GM23338 (cell line): ENCODE measurements around the gene RBPJ. TPM values are rescaled to one million over a fixed set of nuclear protein-coding genes. Genes with fewer than 3 reads are reported as not detected.

Experiments
- ATAC-seq: fragments of 200-7000 bp; cut with Tn5 transposase; 3 replicates; pipeline ENCODE4 v1.9.1; 2020
- DNase-seq: peaks from one replicate; pipeline ENCODE4 v3.0.0-alpha.2; 2015; ENCODE audit warnings: low spot score
- H2AFZ ChIP-seq: fragments of 200-600 bp; sonication (generic); 2 replicates; pipeline ENCODE4 v1.8.0; 2016; ENCODE audit warnings: antibody characterized with exemption, mild to moderate bottlenecking, moderate library complexity
- H3F3A ChIP-seq: fragments of 200-600 bp; sonication (generic); replicated peaks from 2 replicates; pipeline ENCODE4 v1.8.0; 2017; ENCODE audit warnings: antibody characterized with exemption, mixed run types, low read depth
- H3K27ac ChIP-seq: fragments of 200-600 bp; sonication (generic); 2 replicates; pipeline ENCODE4 v1.6.1; 2016; ENCODE audit warnings: low read depth
- H3K27me3 ChIP-seq: fragments of 200-600 bp; sonication (generic); 2 replicates; pipeline ENCODE4 v1.8.0; 2016; ENCODE audit warnings: mild to moderate bottlenecking, mixed run types, moderate library complexity; ENCODE audit not compliant: insufficient read depth
- H3K36me3 ChIP-seq: fragments of 200-600 bp; sonication (generic); 2 replicates; pipeline ENCODE4 v1.8.0; 2016; ENCODE audit warnings: mild to moderate bottlenecking; ENCODE audit not compliant: insufficient read depth
- H3K4me1 ChIP-seq: fragments of 200-600 bp; sonication (generic); 2 replicates; pipeline ENCODE4 v1.8.0; 2016; ENCODE audit warnings: mild to moderate bottlenecking, moderate library complexity; ENCODE audit not compliant: insufficient read depth
- H3K4me2 ChIP-seq: fragments of 200-600 bp; sonication (generic); 2 replicates; pipeline ENCODE4 v1.7.1; 2017; ENCODE audit warnings: mixed run types
- H3K4me3 ChIP-seq: fragments of 200-600 bp; sonication (generic); 2 replicates; pipeline ENCODE4 v1.6.1; 2016; ENCODE audit warnings: mixed run types
- H3K79me2 ChIP-seq: fragments of 200-600 bp; sonication (generic); replicated peaks from 2 replicates; pipeline ENCODE4 v1.8.0; 2017; ENCODE audit warnings: mild to moderate bottlenecking; ENCODE audit not compliant: insufficient read depth
- H3K9me2 ChIP-seq: fragments of 200-600 bp; sonication (generic); 2 replicates; pipeline ENCODE4 v1.8.0; 2017; ENCODE audit not compliant: insufficient read depth
- H4K20me1 ChIP-seq: fragments of 200-600 bp; sonication (generic); replicated peaks from 2 replicates; pipeline ENCODE4 v1.8.0; 2017; ENCODE audit warnings: mild to moderate bottlenecking; ENCODE audit not compliant: insufficient read depth
- H3K27ac Mint-ChIP-seq: 2 replicates; pipeline ENCODE4 v1.8.0; 2020; ENCODE audit warnings: inconsistent platforms, mild to moderate bottlenecking, moderate library complexity, mixed read lengths
- H3K27me3 Mint-ChIP-seq: 3 replicates; pipeline ENCODE4 v1.8.0; 2022; ENCODE audit warnings: low read depth, mild to moderate bottlenecking, moderate library complexity, mixed read lengths, inconsistent platforms; ENCODE audit not compliant: insufficient read depth, poor library complexity
- H3K36me3 Mint-ChIP-seq: 3 replicates; pipeline ENCODE4 v1.8.0; 2021; ENCODE audit warnings: low read depth, mild to moderate bottlenecking, inconsistent platforms, moderate library complexity, mixed read lengths
- H3K4me1 Mint-ChIP-seq: 3 replicates; pipeline ENCODE4 v1.8.0; 2020; ENCODE audit warnings: mild to moderate bottlenecking, inconsistent platforms, mixed read lengths
- H3K4me3 Mint-ChIP-seq: 3 replicates; pipeline ENCODE4 v1.8.0; 2021; ENCODE audit warnings: moderate library complexity, mild to moderate bottlenecking, inconsistent platforms, mixed read lengths
- H3K9me3 Mint-ChIP-seq: 3 replicates; pipeline ENCODE4 v1.8.0; 2020; ENCODE audit warnings: moderate library complexity, mild to moderate bottlenecking, inconsistent platforms, mixed read lengths
- CREB1 ChIP-seq: fragments of 250-450 bp; sonication (Bioruptor Pico); IDR thresholded peaks from 2 replicates; pipeline ENCODE4 v1.5.0; 2020; ENCODE audit warnings: low read depth, mild to moderate bottlenecking, moderate library complexity
- EZH2 ChIP-seq: fragments of 200-600 bp; sonication (generic); IDR thresholded peaks from one replicate; pipeline ENCODE4 v1.8.0; 2017; ENCODE audit warnings: antibody characterized with exemption, mild to moderate bottlenecking, low read depth; ENCODE audit not compliant: unreplicated experiment
- EZH2phosphoT487 ChIP-seq: fragments of 200-600 bp; sonication (generic); IDR thresholded peaks from one replicate; pipeline ENCODE4 v1.8.1; 2018; ENCODE audit warnings: antibody characterized with exemption; ENCODE audit not compliant: unreplicated experiment
- JUNB ChIP-seq: IDR thresholded peaks from one replicate; pipeline ENCODE4 v1.6.1; 2016; ENCODE audit warnings: antibody characterized with exemption; ENCODE audit not compliant: unreplicated experiment
- NANOG ChIP-seq: IDR thresholded peaks from 2 replicates; pipeline ENCODE4 v1.6.1; 2016; ENCODE audit warnings: antibody characterized with exemption, borderline replicate concordance
- POLR2AphosphoS5 ChIP-seq: IDR thresholded peaks from 2 replicates; pipeline ENCODE4 v1.6.1; 2016; ENCODE audit warnings: antibody characterized with exemption, low read depth
- STAT1 ChIP-seq: IDR thresholded peaks from one replicate; pipeline ENCODE4 v1.6.1; 2016; ENCODE audit warnings: antibody characterized with exemption; ENCODE audit not compliant: unreplicated experiment
- ZNF114 ChIP-seq: fragments of 250-450 bp; sonication (Bioruptor Pico); IDR thresholded peaks from 2 replicates; pipeline ENCODE4 v1.5.0; 2020; ENCODE audit warnings: mild to moderate bottlenecking, moderate library complexity
- ZNF331 ChIP-seq: fragments of 250-450 bp; sonication (Bioruptor Pico); IDR thresholded peaks from 2 replicates; pipeline ENCODE4 v1.5.0; 2020; ENCODE audit warnings: low read depth, mild to moderate bottlenecking, moderate library complexity
- polyA plus RNA-seq: library from polyadenylated mRNA; unstranded; fragments of >200 nt; fragmentation: Nextera tagmentation; extraction: Ambion mirVana; gene quantifications from 2 replicates; pipeline ENCODE4 v1.2.1, GENCODE V29; 2016
- total RNA-seq: library from RNA; depleted of rRNA; stranded (reverse); fragments of >200 nt; shearing (Covaris generic); gene quantifications from 2 replicates; pipeline ENCODE4 v1.2.3, GENCODE V29; 2014
- TF ChIP-seq, protein P1 (sequence below), 2 experiments: fragments of 200-600 bp in 1 of 2; sonication (generic) in 1 of 2; conservative IDR thresholded peaks; 2 replicates each; pipeline versions ENCODE4 v1.5.1 to v1.6.1; 2016 to 2017; ENCODE audit warnings: antibody characterized with exemption in 2 of 2, low read depth in 2 of 2, mild to moderate bottlenecking in 2 of 2, moderate library complexity in 1 of 2
- TF ChIP-seq, protein P2 (sequence below): IDR thresholded peaks from 2 replicates; pipeline ENCODE4 v1.6.1; 2016; ENCODE audit warnings: antibody characterized with exemption
- TF ChIP-seq, protein P3 (sequence below): IDR thresholded peaks from one replicate; pipeline ENCODE4 v1.6.1; 2018; ENCODE audit warnings: antibody characterized with exemption; ENCODE audit not compliant: unreplicated experiment
- TF ChIP-seq, protein P4 (sequence below): fragments of 250-450 bp; sonication (Bioruptor Pico); IDR thresholded peaks from 2 replicates; pipeline ENCODE4 v1.5.0; 2020; ENCODE audit warnings: mild to moderate bottlenecking, moderate library complexity

The RBPJ gene
- total and polyA plus RNA-seq, 2 experiments from 2014 or later = 212 to 457 TPM

DNA sequence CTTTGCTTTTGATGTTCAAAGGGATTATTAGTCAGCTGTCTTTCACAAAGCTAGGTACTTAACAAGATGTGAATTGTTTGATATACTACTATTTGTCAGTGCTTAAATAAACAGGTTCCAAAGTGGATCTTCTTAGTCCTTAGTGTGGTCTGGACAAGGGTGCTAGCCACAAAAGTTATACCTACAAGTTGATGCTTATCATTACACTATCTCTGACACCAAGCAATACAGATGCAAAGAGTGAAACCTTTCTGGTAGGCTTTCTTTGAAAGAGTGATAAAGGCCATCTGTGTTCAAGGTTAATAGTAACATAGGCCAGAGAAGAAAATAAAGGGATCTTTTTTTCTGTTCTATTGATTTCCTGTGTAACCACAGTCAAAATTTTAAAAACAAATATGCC is 12.2 kb upstream of the RBPJ start:
- no peak overlapping the region for H3K4me3 ChIP-seq
- peaks cover 4% of the 10 kb centered on the region; the same call in 2 of the 3 replicates for H3K4me1 Mint-ChIP-seq

More for the DNA sequence above, 12.2 kb upstream of the RBPJ start:
- Histone ChIP-seq H3K79me2 (no peaks in the 10 kb centered on the region), H3K27ac (no peak overlapping the region), H2AFZ (no peak overlapping the region), H3F3A (0 out of 2 replicates have a peak, but pooled peaks cover 2% of the 10 kb centered on the region), H4K20me1 (no peaks in the 10 kb centered on the region), H3K4me1 (peaks cover 5% of the 10 kb centered on the region; the same call in 1 of the 2 replicates), H3K27me3 (no peaks in the 10 kb centered on the region), H3K9me2 (no peaks in the 10 kb centered on the region), H3K4me2 (no peak overlapping the region), H3K36me3 (no peaks in the 10 kb centered on the region)
- Mint-ChIP-seq H3K36me3 (no peaks in the 10 kb centered on the region), H3K9me3 (no peaks in the 10 kb centered on the region), H3K4me3 (no peak overlapping the region), H3K27ac (no peak overlapping the region), H3K27me3 (peaks cover 3% of the 10 kb centered on the region)
- DNase-seq (no peak), ATAC-seq (no peak)
- TF ChIP-seq, protein P1, sequence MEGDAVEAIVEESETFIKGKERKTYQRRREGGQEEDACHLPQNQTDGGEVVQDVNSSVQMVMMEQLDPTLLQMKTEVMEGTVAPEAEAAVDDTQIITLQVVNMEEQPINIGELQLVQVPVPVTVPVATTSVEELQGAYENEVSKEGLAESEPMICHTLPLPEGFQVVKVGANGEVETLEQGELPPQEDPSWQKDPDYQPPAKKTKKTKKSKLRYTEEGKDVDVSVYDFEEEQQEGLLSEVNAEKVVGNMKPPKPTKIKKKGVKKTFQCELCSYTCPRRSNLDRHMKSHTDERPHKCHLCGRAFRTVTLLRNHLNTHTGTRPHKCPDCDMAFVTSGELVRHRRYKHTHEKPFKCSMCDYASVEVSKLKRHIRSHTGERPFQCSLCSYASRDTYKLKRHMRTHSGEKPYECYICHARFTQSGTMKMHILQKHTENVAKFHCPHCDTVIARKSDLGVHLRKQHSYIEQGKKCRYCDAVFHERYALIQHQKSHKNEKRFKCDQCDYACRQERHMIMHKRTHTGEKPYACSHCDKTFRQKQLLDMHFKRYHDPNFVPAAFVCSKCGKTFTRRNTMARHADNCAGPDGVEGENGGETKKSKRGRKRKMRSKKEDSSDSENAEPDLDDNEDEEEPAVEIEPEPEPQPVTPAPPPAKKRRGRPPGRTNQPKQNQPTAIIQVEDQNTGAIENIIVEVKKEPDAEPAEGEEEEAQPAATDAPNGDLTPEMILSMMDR (conservative IDR thresholded peaks at IDR 0.05; ENCODE audit: low read depth in 2 of 2) = no peak
- TF ChIP-seq EZH2 (no peak), POLR2AphosphoS5 (no peak), EZH2phosphoT487 (no peak), ZNF114 (CRISPR knock-in tag) (no peak), JUNB (no peak), NANOG (no peak), ZNF331 (CRISPR knock-in tag) (no peak), CREB1 (no peak), STAT1 (no peak)
- TF ChIP-seq, protein P2, sequence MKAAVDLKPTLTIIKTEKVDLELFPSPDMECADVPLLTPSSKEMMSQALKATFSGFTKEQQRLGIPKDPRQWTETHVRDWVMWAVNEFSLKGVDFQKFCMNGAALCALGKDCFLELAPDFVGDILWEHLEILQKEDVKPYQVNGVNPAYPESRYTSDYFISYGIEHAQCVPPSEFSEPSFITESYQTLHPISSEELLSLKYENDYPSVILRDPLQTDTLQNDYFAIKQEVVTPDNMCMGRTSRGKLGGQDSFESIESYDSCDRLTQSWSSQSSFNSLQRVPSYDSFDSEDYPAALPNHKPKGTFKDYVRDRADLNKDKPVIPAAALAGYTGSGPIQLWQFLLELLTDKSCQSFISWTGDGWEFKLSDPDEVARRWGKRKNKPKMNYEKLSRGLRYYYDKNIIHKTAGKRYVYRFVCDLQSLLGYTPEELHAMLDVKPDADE = no peak
- TF ChIP-seq, protein P3, sequence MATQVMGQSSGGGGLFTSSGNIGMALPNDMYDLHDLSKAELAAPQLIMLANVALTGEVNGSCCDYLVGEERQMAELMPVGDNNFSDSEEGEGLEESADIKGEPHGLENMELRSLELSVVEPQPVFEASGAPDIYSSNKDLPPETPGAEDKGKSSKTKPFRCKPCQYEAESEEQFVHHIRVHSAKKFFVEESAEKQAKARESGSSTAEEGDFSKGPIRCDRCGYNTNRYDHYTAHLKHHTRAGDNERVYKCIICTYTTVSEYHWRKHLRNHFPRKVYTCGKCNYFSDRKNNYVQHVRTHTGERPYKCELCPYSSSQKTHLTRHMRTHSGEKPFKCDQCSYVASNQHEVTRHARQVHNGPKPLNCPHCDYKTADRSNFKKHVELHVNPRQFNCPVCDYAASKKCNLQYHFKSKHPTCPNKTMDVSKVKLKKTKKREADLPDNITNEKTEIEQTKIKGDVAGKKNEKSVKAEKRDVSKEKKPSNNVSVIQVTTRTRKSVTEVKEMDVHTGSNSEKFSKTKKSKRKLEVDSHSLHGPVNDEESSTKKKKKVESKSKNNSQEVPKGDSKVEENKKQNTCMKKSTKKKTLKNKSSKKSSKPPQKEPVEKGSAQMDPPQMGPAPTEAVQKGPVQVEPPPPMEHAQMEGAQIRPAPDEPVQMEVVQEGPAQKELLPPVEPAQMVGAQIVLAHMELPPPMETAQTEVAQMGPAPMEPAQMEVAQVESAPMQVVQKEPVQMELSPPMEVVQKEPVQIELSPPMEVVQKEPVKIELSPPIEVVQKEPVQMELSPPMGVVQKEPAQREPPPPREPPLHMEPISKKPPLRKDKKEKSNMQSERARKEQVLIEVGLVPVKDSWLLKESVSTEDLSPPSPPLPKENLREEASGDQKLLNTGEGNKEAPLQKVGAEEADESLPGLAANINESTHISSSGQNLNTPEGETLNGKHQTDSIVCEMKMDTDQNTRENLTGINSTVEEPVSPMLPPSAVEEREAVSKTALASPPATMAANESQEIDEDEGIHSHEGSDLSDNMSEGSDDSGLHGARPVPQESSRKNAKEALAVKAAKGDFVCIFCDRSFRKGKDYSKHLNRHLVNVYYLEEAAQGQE = no peak
- TF ChIP-seq, protein P4, sequence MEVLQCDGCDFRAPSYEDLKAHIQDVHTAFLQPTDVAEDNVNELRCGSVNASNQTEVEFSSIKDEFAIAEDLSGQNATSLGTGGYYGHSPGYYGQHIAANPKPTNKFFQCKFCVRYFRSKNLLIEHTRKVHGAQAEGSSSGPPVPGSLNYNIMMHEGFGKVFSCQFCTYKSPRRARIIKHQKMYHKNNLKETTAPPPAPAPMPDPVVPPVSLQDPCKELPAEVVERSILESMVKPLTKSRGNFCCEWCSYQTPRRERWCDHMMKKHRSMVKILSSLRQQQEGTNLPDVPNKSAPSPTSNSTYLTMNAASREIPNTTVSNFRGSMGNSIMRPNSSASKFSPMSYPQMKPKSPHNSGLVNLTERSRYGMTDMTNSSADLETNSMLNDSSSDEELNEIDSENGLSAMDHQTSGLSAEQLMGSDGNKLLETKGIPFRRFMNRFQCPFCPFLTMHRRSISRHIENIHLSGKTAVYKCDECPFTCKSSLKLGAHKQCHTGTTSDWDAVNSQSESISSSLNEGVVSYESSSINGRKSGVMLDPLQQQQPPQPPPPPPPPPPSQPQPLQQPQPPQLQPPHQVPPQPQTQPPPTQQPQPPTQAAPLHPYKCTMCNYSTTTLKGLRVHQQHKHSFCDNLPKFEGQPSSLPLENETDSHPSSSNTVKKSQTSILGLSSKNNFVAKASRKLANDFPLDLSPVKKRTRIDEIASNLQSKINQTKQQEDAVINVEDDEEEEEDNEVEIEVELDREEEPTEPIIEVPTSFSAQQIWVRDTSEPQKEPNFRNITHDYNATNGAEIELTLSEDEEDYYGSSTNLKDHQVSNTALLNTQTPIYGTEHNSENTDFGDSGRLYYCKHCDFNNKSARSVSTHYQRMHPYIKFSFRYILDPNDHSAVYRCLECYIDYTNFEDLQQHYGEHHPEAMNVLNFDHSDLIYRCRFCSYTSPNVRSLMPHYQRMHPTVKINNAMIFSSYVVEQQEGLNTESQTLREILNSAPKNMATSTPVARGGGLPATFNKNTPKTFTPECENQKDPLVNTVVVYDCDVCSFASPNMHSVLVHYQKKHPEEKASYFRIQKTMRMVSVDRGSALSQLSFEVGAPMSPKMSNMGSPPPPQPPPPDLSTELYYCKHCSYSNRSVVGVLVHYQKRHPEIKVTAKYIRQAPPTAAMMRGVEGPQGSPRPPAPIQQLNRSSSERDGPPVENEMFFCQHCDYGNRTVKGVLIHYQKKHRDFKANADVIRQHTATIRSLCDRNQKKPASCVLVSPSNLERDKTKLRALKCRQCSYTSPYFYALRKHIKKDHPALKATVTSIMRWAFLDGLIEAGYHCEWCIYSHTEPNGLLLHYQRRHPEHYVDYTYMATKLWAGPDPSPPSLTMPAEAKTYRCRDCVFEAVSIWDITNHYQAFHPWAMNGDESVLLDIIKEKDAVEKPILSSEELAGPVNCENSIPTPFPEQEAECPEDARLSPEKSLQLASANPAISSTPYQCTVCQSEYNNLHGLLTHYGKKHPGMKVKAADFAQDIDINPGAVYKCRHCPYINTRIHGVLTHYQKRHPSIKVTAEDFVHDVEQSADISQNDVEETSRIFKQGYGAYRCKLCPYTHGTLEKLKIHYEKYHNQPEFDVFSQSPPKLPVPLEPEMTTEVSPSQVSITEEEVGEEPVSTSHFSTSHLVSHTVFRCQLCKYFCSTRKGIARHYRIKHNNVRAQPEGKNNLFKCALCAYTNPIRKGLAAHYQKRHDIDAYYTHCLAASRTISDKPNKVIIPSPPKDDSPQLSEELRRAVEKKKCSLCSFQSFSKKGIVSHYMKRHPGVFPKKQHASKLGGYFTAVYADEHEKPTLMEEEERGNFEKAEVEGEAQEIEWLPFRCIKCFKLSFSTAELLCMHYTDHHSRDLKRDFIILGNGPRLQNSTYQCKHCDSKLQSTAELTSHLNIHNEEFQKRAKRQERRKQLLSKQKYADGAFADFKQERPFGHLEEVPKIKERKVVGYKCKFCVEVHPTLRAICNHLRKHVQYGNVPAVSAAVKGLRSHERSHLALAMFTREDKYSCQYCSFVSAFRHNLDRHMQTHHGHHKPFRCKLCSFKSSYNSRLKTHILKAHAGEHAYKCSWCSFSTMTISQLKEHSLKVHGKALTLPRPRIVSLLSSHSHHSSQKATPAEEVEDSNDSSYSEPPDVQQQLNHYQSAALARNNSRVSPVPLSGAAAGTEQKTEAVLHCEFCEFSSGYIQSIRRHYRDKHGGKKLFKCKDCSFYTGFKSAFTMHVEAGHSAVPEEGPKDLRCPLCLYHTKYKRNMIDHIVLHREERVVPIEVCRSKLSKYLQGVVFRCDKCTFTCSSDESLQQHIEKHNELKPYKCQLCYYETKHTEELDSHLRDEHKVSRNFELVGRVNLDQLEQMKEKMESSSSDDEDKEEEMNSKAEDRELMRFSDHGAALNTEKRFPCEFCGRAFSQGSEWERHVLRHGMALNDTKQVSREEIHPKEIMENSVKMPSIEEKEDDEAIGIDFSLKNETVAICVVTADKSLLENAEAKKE (CRISPR knock-in tag) = no peak
